H1 (cell line): ENCODE results near the gene CDRT4. TPM values are rescaled to one million over a fixed set of nuclear protein-coding genes. Genes with fewer than 3 reads are reported as not detected.

ENCODE experiments used
- CTCF ChIA-PET: fragments of 300-600 bp; sonication (Branson Sonifier 250); formaldehyde crosslinking; loops from one replicate; lab custom pipeline; 2021; ENCODE audit not compliant: partially characterized antibody; lab: Charles Lee
- POLR2A ChIA-PET: fragments of 300-600 bp; sonication (Branson Sonifier 250); formaldehyde crosslinking; loops from one replicate; lab custom pipeline; 2021; ENCODE audit warnings: inconsistent platforms; ENCODE audit not compliant: partially characterized antibody; lab: Charles Lee
- DNase-seq, 2 experiments: peaks; one replicate each; pipeline versions ENCODE4 v3.0.0 to v3.0.0-alpha.2; 2010 to 2022; ENCODE audit warnings: low spot score in 2 of 2, low read depth in 1 of 2, mixed read lengths in 1 of 2
- FAIRE-seq: peaks from 2 replicates; lab custom pipeline; 2011; peaks lifted over from hg19 to GRCh38; lab: Jason Lieb, UNC
- H2AFZ ChIP-seq: 2 replicates; pipeline ENCODE4 v1.8.1; 2012; ENCODE audit warnings: low read length, inconsistent platforms
- H2AK5ac ChIP-seq: 2 replicates; pipeline ENCODE4 v1.6.1; 2013; ENCODE audit warnings: low read depth, low read length
- H2BK120ac ChIP-seq: replicated peaks from 2 replicates; pipeline ENCODE3; 2013; ENCODE audit warnings: low read depth, low read length, inconsistent platforms
- H2BK12ac ChIP-seq: 2 replicates; pipeline ENCODE4 v1.6.1; 2013; ENCODE audit warnings: low read depth, low read length
- H2BK15ac ChIP-seq: 2 replicates; pipeline ENCODE4 v1.6.1; 2013; ENCODE audit warnings: low read length
- H2BK20ac ChIP-seq: 2 replicates; pipeline ENCODE4 v1.6.1; 2013; ENCODE audit warnings: low read length
- H2BK5ac ChIP-seq: 2 replicates; pipeline ENCODE4 v1.6.1; 2013; ENCODE audit warnings: low read depth, low read length
- H3K14ac ChIP-seq: 2 replicates; pipeline ENCODE4 v1.6.1; 2013; ENCODE audit warnings: inconsistent platforms; ENCODE audit not compliant: insufficient read length
- H3K18ac ChIP-seq: 2 replicates; pipeline ENCODE4 v1.6.1; 2013; ENCODE audit warnings: low read length; ENCODE audit errors: extremely low read depth
- H3K23ac ChIP-seq: 2 replicates; pipeline ENCODE4 v1.6.1; 2013; ENCODE audit warnings: inconsistent platforms; ENCODE audit not compliant: insufficient read length
- H3K23me2 ChIP-seq: 2 replicates; pipeline ENCODE4 v1.6.1; 2013; ENCODE audit warnings: low read depth, low read length
- H3K27ac ChIP-seq: 2 replicates; pipeline ENCODE4 v1.6.1; 2011; ENCODE audit warnings: low read depth, low read length, inconsistent platforms
- H3K27me3 ChIP-seq, 4 experiments: replicated peaks in 1 of 4; 1 replicate in 1 of 4; 2 replicates in 3 of 4; pipeline versions ENCODE4 v1.6.1 to v1.8.1; 2011 to 2013; ENCODE audit warnings: low read length in 3 of 4, mild to moderate bottlenecking in 3 of 4, inconsistent platforms in 2 of 4, mixed read lengths in 2 of 4, moderate library complexity in 1 of 4; ENCODE audit not compliant: control insufficient read depth in 3 of 4, insufficient read depth in 3 of 4; ENCODE audit errors: extremely low read depth in 1 of 4
- H3K36me3 ChIP-seq, 4 experiments: 2 replicates each; pipeline versions ENCODE4 v1.6.1 to v1.8.1; 2011 to 2013; ENCODE audit warnings: mild to moderate bottlenecking in 4 of 4, low read length in 3 of 4, moderate library complexity in 2 of 4, control low read depth in 1 of 4, inconsistent platforms in 1 of 4; ENCODE audit not compliant: insufficient read depth in 4 of 4, control insufficient read depth in 2 of 4
- H3K4ac ChIP-seq: replicated peaks from 2 replicates; pipeline ENCODE3; 2013; ENCODE audit warnings: low read length, low read depth, mixed read lengths, inconsistent platforms; ENCODE audit not compliant: insufficient read length
- H3K4me1 ChIP-seq, 4 experiments: replicated peaks in 1 of 4; 1 replicate in 1 of 4; 2 replicates in 3 of 4; pipeline versions ENCODE4 v1.6.1 to v1.8.1; 2011 to 2013; ENCODE audit warnings: low read length in 3 of 4, inconsistent platforms in 2 of 4, mixed read lengths in 1 of 4; ENCODE audit not compliant: insufficient read depth in 4 of 4, control insufficient read depth in 3 of 4
- H3K4me2 ChIP-seq, 2 experiments: 2 replicates each; pipeline versions ENCODE4 v1.6.1 to v1.8.1; 2011 to 2013; ENCODE audit warnings: low read depth in 2 of 2, low read length in 2 of 2, control low read depth in 1 of 2, inconsistent platforms in 1 of 2, mild to moderate bottlenecking in 1 of 2; ENCODE audit not compliant: insufficient read depth in 1 of 2
- H3K4me3 ChIP-seq, 4 experiments: fragments of 200-600, 300-600 bp in 1 of 4; sonication (generic), shearing (Covaris generic), sonication (Bioruptor Twin) in 1 of 4; 2 replicates each; pipeline versions ENCODE4 v1.5.1 to v1.8.1; 2011 to 2016; ENCODE audit warnings: low read length in 4 of 4, low read depth in 3 of 4, control low read depth in 2 of 4, inconsistent platforms in 2 of 4, mild to moderate bottlenecking in 2 of 4, mixed read lengths in 1 of 4, moderate library complexity in 1 of 4; ENCODE audit not compliant: insufficient read depth in 2 of 4; ENCODE audit errors: extremely low read depth in 1 of 4
- H3K56ac ChIP-seq: replicated peaks from 2 replicates; pipeline ENCODE3; 2013; ENCODE audit warnings: low read depth, mild to moderate bottlenecking, mixed read lengths, low read length, inconsistent platforms; ENCODE audit not compliant: insufficient read length
- H3K79me1 ChIP-seq: 2 replicates; pipeline ENCODE4 v1.6.1; 2013; ENCODE audit warnings: low read depth, low read length, control low read depth
- H3K79me2 ChIP-seq, 2 experiments: 2 replicates each; pipeline versions ENCODE4 v1.6.1 to v1.8.1; 2012 to 2013; ENCODE audit warnings: low read length in 2 of 2, mild to moderate bottlenecking in 2 of 2, inconsistent platforms in 1 of 2; ENCODE audit not compliant: insufficient read depth in 2 of 2, control insufficient read depth in 1 of 2
- H3K9ac ChIP-seq, 4 experiments: replicated peaks in 1 of 4; 1 replicate in 1 of 4; 2 replicates in 3 of 4; pipeline versions ENCODE4 v1.6.1 to v1.8.1; 2011 to 2013; ENCODE audit warnings: low read depth in 3 of 4, low read length in 3 of 4, control low read depth in 2 of 4, mild to moderate bottlenecking in 2 of 4, moderate library complexity in 2 of 4, inconsistent platforms in 1 of 4; ENCODE audit errors: extremely low read depth in 1 of 4
- H3K9me3 ChIP-seq, 2 experiments: 2 replicates each; pipeline versions ENCODE4 v1.6.1 to v1.8.1; 2012 to 2013; ENCODE audit warnings: mild to moderate bottlenecking in 2 of 2, moderate library complexity in 2 of 2, control low read depth in 1 of 2, inconsistent platforms in 1 of 2, low read depth in 1 of 2, low read length in 1 of 2, mixed read lengths in 1 of 2; ENCODE audit not compliant: insufficient read depth in 2 of 2
- H4K20me1 ChIP-seq, 2 experiments: replicated peaks in 1 of 2; 2 replicates each; pipeline versions ENCODE3 to v1.8.1; 2011 to 2013; ENCODE audit warnings: inconsistent platforms in 2 of 2, low read length in 2 of 2, mild to moderate bottlenecking in 1 of 2; ENCODE audit not compliant: insufficient read depth in 2 of 2, control insufficient read depth in 1 of 2
- H4K5ac ChIP-seq: 2 replicates; pipeline ENCODE4 v1.6.1; 2013; ENCODE audit warnings: low read length, low read depth, mixed read lengths, inconsistent platforms; ENCODE audit not compliant: insufficient read length
- H4K8ac ChIP-seq: 2 replicates; pipeline ENCODE4 v1.8.0; 2013; ENCODE audit warnings: mild to moderate bottlenecking, moderate library complexity, low read length, inconsistent platforms; ENCODE audit not compliant: insufficient read depth; ENCODE audit errors: extremely low read depth
- H4K91ac ChIP-seq: replicated peaks from 2 replicates; pipeline ENCODE3; 2013; ENCODE audit warnings: low read length, mixed read lengths, inconsistent platforms; ENCODE audit not compliant: insufficient read length
- ASH2L ChIP-seq: fragments of 200-600, 300-600 bp; sonication (generic); IDR thresholded peaks from one replicate; pipeline ENCODE4 v1.7.1; 2017; ENCODE audit warnings: low read length
- BACH1 ChIP-seq: IDR thresholded peaks from 2 replicates; pipeline ENCODE4 v1.6.1; 2012; ENCODE audit warnings: low read length, improper control_type of control experiment
- CHD1 ChIP-seq: IDR thresholded peaks from 2 replicates; pipeline ENCODE4 v1.6.1; 2012; ENCODE audit warnings: low read depth, low read length, improper control_type of control experiment
- CREB1 ChIP-seq: IDR thresholded peaks from 2 replicates; pipeline ENCODE4 v1.6.1; 2012; ENCODE audit warnings: inconsistent platforms
- HDAC6 ChIP-seq: IDR thresholded peaks from one replicate; pipeline ENCODE4 v1.7.1; 2012; ENCODE audit warnings: low read depth, mild to moderate bottlenecking, inconsistent platforms, low read length, moderate library complexity
- JUN ChIP-seq: IDR thresholded peaks from 2 replicates; pipeline ENCODE4 v1.6.1; 2011; ENCODE audit warnings: low read depth, mild to moderate bottlenecking, improper control_type of control experiment, low read length
- KDM5A ChIP-seq: fragments of 200-600 bp; IDR thresholded peaks from 2 replicates; pipeline ENCODE4 v1.7.1; 2012; ENCODE audit warnings: mild to moderate bottlenecking, low read length, inconsistent platforms, mixed read lengths
- MAFK ChIP-seq: IDR thresholded peaks from 2 replicates; pipeline ENCODE4 v1.6.1; 2012; ENCODE audit warnings: low read depth, mild to moderate bottlenecking, improper control_type of control experiment, low read length
- POLR2A ChIP-seq, 2 experiments: IDR thresholded peaks; 1 replicate in 1 of 2; 2 replicates in 1 of 2; pipeline ENCODE4 v1.6.1; 2011; ENCODE audit warnings: low read depth in 2 of 2, low read length in 2 of 2, mild to moderate bottlenecking in 2 of 2; ENCODE audit errors: control extremely low read depth in 1 of 2
- RAD21 ChIP-seq, 2 experiments: IDR thresholded peaks in 1 of 2; conservative IDR thresholded peaks in 1 of 2; 2 replicates each; pipeline ENCODE4 v1.6.1; 2011; ENCODE audit warnings: low read depth in 2 of 2, low read length in 2 of 2, improper control_type of control experiment in 1 of 2, inconsistent platforms in 1 of 2, mild to moderate bottlenecking in 1 of 2, moderate library complexity in 1 of 2
- SIX5 ChIP-seq: IDR thresholded peaks from 2 replicates; pipeline ENCODE4 v1.6.1; 2011; ENCODE audit warnings: mild to moderate bottlenecking, low read depth, low read length
- SP4 ChIP-seq: IDR thresholded peaks from 2 replicates; pipeline ENCODE4 v1.6.1; 2012; ENCODE audit warnings: low read length, inconsistent platforms
- SRF ChIP-seq: IDR thresholded peaks from 2 replicates; pipeline ENCODE4 v1.6.1; 2011; ENCODE audit warnings: mild to moderate bottlenecking, low read depth, low read length, moderate library complexity
- TAF7 ChIP-seq: optimal IDR thresholded peaks from 2 replicates; pipeline ENCODE3; 2011; ENCODE audit warnings: low read depth, mild to moderate bottlenecking, inconsistent platforms, low read length, moderate library complexity, borderline replicate concordance
- YY1 ChIP-seq: IDR thresholded peaks from 2 replicates; pipeline ENCODE4 v1.6.1; 2011; ENCODE audit warnings: low read depth, mild to moderate bottlenecking, low read length
- WGBS, 2 experiments: shearing (Covaris generic) in 1 of 2; methylation state at CpG; one replicate each; pipeline versions ENCODE4 v1.1.6 to v1.1.7; 2013 to 2015; ENCODE audit warnings: low lambda C conversion rate in 2 of 2, mixed read lengths in 2 of 2, inconsistent platforms in 1 of 2, low coverage in 1 of 2, missing lambda C conversion rate in 1 of 2; ENCODE audit not compliant: insufficient replicate concordance in 2 of 2, insufficient coverage in 1 of 2, insufficient read length in 1 of 2; ENCODE audit errors: extremely low coverage in 1 of 2, missing lambda C conversion rate in 1 of 2; 5-methylcytosine and 5-hydroxymethylcytosine counted together
- polyA plus RNA-seq, 7 experiments: library from polyadenylated mRNA; depleted of rRNA in 3 of 7; stranded (reverse) in 5 of 7; unstranded in 2 of 7; fragments of >200 nt in 5 of 7; fragments of 200-250 nt in 2 of 7; gene quantifications; 1 replicate in 5 of 7; 2 replicates in 1 of 7; 4 replicates in 1 of 7; pipeline versions ENCODE4 v1.2.1 to v1.2.3, GENCODE V29; 2011 to 2013; ENCODE audit warnings: missing spikeins in 2 of 7, mixed read lengths in 2 of 7
- total RNA-seq: library from RNA; stranded (reverse); fragmentation: NEBNext Ultra II Directional; extraction: Animal tissue kit (Norgen Biotek cat#: 25700); gene quantifications from 2 replicates; pipeline ENCODE4 v1.2.1, GENCODE V29; 2021
- TF ChIP-seq, protein P1 (sequence below): IDR thresholded peaks from 2 replicates; pipeline ENCODE4 v1.6.1; 2012; ENCODE audit warnings: inconsistent platforms

Gene CDRT4
- total and polyA plus RNA-seq, 2 of the 8 experiments (the other 6 are each of a cell fraction or from before 2014, with no cell fraction given) = 2.6 to 5.6 TPM

DNA sequence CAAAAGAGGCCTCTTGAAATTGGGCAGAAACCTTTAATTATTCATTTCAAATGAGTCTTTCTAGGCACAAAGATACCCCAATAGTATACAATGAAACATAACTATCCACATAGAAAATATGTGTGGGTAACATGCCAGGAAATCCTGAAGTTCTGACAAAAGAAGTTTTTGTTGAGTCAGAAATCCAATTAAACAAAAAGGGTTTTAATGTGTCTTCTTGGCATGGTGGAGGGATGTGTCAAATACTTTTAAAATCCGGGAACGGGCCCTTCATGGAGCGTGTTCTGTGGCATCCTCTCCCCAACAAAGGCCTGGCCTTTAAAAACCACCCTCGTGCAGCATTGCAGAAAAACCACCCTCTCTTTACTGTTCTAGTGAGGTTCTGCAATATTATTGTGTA lies 14.2 kb downstream of the CDRT4 start:
- FAIRE-seq (no peak), DNase-seq (no peak)
- H2AFZ ChIP-seq = no peak overlapping the region
- H3K9me3 ChIP-seq = peaks cover 3% of the 10 kb centered on the region in 2 experiments; a peak in 1 of 4 replicates
- H2BK20ac ChIP-seq = no peak overlapping the region
- no peak overlapping the region for H3K4me3 ChIP-seq
- no peak overlapping the region for H2BK15ac ChIP-seq
- no peaks in the 10 kb centered on the region for H3K79me2 ChIP-seq
- H4K91ac ChIP-seq = no peak overlapping the region
- no peaks in the 10 kb centered on the region for H3K23me2 ChIP-seq
- H3K4me2 ChIP-seq = no peak overlapping the region
- no peak overlapping the region for H3K9ac ChIP-seq
- H2BK120ac ChIP-seq = no peak overlapping the region
- no peak overlapping the region for H3K23ac ChIP-seq
- POLR2A ChIA-PET = no interaction called here
- no peak overlapping the region for H4K8ac ChIP-seq
- no peak overlapping the region for H3K56ac ChIP-seq
- 73% methylated on average over 4 of the region's 4 CpGs; no CpG with 5 or more reads in 1 of the 2 experiments for WGBS, 2 experiments
- H3K36me3 ChIP-seq = peaks cover 0 to 6% (median 1%) of the 10 kb centered on the region in 4 experiments; a peak in 5 of 8 replicates
- H3K4ac ChIP-seq = no peak overlapping the region
- H3K27me3 ChIP-seq = no peaks in the 10 kb centered on the region
- no peaks in the 10 kb centered on the region; the same call in 1 of the 2 replicates for H3K79me1 ChIP-seq
- CTCF ChIA-PET = interaction anchor here (1.8 kb wide), 1 partner anchor 50 kb away, joined by 5 read pairs; no protein-coding TSS in a partner anchor
- H2AK5ac ChIP-seq = no peak overlapping the region
- no peak overlapping the region for H3K14ac ChIP-seq
- no peaks in the 10 kb centered on the region for H3K4me1 ChIP-seq
- H2BK5ac ChIP-seq = no peak overlapping the region
- H3K27ac ChIP-seq = no peak overlapping the region
- H2BK12ac ChIP-seq = no peak overlapping the region
- no peak overlapping the region for H3K18ac ChIP-seq
- H4K20me1 ChIP-seq = no peaks in the 10 kb centered on the region
- H4K5ac ChIP-seq = no peak overlapping the region
- TF ChIP-seq YY1 (no peak), ASH2L (no peak), POLR2A (IDR thresholded peaks at IDR 0.05; ENCODE audit: control extremely low read depth in 1 of 2, low read depth in 2 of 2, low read length in 2 of 2) (no peak), JUN (no peak), KDM5A (no peak), TAF7 (no peak), BACH1 (no peak), CREB1 (no peak), CHD1 (no peak), MAFK (no peak), HDAC6 (no peak), SIX5 (no peak), RAD21 (IDR thresholded peaks at IDR 0.05 in 1 of 2, conservative IDR thresholded peaks at IDR 0.05 in 1 of 2; ENCODE audit: low read depth in 2 of 2, low read length in 2 of 2) (no peak), SRF (no peak), SP4 (no peak)
- TF ChIP-seq, protein P1, sequence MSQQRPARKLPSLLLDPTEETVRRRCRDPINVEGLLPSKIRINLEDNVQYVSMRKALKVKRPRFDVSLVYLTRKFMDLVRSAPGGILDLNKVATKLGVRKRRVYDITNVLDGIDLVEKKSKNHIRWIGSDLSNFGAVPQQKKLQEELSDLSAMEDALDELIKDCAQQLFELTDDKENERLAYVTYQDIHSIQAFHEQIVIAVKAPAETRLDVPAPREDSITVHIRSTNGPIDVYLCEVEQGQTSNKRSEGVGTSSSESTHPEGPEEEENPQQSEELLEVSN = no peak
